ENCODE data around the gene WASHC2C. TPM values are rescaled to one million over a fixed set of nuclear protein-coding genes. Genes with fewer than 3 reads are reported as not detected.
"Not testable (repeated sequence)": the region's sequence is repeated elsewhere in the genome, so short reads cannot be mapped to it uniquely, and the experiment has no call there.

Gene WASHC2C, protein sequence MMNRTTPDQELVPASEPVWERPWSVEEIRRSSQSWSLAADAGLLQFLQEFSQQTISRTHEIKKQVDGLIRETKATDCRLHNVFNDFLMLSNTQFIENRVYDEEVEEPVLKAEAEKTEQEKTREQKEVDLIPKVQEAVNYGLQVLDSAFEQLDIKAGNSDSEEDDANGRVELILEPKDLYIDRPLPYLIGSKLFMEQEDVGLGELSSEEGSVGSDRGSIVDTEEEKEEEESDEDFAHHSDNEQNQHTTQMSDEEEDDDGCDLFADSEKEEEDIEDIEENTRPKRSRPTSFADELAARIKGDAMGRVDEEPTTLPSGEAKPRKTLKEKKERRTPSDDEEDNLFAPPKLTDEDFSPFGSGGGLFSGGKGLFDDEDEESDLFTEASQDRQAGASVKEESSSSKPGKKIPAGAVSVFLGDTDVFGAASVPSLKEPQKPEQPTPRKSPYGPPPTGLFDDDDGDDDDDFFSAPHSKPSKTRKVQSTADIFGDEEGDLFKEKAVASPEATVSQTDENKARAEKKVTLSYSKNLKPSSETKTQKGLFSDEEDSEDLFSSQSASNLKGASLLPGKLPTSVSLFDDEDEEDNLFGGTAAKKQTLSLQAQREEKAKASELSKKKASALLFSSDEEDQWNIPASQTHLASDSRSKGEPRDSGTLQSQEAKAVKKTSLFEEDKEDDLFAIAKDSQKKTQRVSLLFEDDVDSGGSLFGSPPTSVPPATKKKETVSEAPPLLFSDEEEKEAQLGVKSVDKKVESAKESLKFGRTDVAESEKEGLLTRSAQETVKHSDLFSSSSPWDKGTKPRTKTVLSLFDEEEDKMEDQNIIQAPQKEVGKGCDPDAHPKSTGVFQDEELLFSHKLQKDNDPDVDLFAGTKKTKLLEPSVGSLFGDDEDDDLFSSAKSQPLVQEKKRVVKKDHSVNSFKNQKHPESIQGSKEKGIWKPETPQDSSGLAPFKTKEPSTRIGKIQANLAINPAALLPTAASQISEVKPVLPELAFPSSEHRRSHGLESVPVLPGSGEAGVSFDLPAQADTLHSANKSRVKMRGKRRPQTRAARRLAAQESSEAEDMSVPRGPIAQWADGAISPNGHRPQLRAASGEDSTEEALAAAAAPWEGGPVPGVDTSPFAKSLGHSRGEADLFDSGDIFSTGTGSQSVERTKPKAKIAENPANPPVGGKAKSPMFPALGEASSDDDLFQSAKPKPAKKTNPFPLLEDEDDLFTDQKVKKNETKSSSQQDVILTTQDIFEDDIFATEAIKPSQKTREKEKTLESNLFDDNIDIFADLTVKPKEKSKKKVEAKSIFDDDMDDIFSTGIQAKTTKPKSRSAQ (N-terminal part only)
- total RNA-seq (2014; rRNA removed; shearing (Covaris generic)), result 16.8 and 18.7 TPM in 2 replicates
- polyA plus RNA-seq (2015; cell fraction: cytosol; rRNA removed), result 13.3 and 15.3 TPM in 2 replicates
- 88.9 and 96.2 TPM in 2 replicates for polyA plus RNA-seq (2015; cell fraction: nucleus; rRNA removed)

DNA sequence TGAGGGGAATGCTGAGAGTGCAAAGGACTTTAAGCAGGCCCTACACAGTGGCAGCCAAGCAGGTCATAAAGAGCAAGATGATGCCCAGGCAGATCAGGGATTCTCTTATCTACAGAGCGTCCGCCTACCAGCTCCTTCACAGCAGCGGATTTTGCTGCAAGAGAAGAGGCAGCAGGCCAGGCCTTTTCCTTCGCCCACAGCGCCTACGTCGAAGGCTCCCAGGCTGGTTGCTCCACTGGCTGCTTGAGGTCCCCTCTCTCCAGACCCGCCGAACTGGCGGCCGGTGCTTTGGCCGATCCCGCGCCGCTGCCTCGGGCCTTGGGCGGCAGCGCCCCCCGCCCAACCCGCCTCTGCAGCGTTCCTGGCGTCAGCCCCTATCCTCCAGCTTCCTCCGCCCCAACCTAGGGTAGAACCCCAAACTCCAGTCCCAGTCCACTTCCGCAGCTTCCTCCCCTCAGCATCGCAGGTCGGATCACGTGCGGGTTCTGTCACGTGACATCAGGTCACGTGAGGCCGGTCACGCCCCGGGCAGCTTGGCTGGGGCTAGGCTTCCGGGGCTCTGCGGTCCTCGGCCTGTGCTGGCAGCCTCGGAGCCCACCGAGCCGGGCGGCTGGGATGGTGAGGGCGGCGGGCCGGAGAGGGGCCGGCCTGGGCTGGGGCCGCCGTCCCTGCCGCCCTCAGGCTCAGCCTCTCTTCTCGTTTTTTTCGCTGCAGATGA lies at the start of gene WASHC2C:
Gene WASHC2C (plus strand): TSS at position 564 of the 718 bp plus-strand sequence. CDS start 52 bp downstream, at position 616.
- in situ Hi-C loops (cut with HindIII; ENCODE audit: low pct_unique_long_range_greater_than_20kb, low sequenced_read_pairs), result not testable (repeated sequence)
- peak; percentile 49 for DNase-seq (ENCODE audit: low read depth, low spot score)

DNA sequence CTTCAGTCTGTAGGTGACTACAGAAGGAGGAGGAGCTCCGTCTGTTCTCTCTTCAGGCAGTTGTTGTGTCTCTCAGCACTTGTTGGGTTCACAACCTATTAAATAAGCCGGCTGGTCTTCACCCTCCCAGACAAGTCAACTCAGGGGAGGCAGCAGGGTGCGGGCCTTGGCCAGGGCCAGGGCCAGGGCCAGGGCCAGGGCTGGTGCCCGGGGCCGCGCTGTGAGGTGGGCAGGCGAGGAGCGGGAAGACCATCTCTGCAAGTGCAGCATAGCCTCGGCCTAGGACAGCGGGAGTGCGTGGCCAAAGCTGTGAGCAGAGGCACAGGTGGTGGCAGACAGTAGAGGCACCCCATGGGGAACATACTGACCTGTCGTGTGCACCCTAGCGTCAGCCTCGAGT lies 48.6 kb upstream of the WASHC2C start:
- in situ Hi-C loops (cut with HindIII; ENCODE audit: low pct_unique_long_range_greater_than_20kb, low sequenced_read_pairs); DNase-seq (ENCODE audit: low read depth, low spot score): not testable (repeated sequence)

DNA sequence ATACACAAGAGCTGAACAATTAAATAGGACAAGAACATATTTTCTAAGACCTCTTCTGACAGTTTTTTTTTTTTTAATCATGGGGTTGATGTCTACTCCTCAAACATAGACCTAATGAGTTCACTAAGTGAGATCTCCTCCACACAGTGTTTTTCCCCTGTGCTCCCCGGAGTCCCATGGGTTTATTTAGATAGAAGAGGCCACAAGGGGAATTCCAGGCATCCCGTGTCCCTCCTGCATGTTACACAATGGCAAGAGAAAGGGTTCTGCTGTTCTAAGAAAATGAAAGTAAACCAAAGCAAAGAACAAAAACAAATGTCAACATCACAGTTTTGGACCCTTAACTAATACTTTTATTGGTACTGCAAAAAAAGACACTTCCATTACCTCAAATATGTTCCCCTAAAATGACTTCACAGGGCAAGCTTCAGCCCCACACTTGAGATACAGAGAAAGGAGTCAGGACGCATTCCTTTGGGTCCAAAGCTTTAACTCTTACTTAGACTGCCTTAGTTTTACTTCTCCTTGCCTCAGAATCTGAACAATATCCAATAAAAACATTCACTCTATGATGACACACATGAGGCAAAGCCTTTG lies 16.8 kb upstream of the WASHC2C start:
- DNase-seq (ENCODE audit: low read depth, low spot score); in situ Hi-C loops (cut with HindIII; ENCODE audit: low pct_unique_long_range_greater_than_20kb, low sequenced_read_pairs): not testable (repeated sequence)

DNA sequence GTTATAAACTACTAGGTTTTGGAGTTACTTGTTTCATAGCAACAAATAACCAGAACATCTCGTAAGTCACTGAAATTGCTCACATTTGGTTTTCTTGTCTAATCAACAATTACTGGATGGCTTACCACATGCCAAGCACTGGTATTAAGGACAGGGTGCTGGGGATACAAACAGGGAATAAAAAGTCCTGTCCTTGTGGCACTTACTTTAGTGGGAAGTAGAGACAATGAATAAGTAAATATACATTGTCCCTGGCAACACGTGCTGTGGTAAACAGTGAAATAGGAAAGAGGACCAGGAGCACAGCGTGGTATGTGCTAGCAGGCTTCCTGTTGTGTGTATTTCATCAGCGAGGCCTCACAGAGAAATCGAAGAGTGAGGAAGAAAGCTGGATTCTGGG lies 15.8 kb upstream of the WASHC2C start:
- in situ Hi-C loops (cut with HindIII; ENCODE audit: low pct_unique_long_range_greater_than_20kb, low sequenced_read_pairs); DNase-seq (ENCODE audit: low read depth, low spot score): not testable (repeated sequence)

DNA sequence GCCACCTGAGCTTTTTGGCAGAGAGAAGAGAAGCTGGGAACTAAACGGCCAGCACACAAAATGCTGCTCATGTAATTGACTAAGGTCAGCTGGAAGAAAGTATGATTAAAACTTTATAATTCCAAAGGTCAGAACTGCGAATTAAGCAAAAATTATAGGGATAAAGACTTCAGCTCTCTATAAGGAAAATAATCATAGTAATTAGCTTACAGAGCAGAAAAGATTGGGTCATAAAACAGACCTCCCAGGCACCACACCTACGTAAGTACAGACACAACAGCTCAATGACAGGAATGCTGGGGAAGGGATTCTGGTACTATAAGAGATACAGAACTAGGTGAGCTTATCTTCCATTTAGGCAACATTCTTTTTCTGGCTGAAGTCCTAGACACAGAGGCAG lies 10.0 kb upstream of the WASHC2C start:
- in situ Hi-C loops (cut with HindIII; ENCODE audit: low pct_unique_long_range_greater_than_20kb, low sequenced_read_pairs); DNase-seq (ENCODE audit: low read depth, low spot score): not testable (repeated sequence)

DNA sequence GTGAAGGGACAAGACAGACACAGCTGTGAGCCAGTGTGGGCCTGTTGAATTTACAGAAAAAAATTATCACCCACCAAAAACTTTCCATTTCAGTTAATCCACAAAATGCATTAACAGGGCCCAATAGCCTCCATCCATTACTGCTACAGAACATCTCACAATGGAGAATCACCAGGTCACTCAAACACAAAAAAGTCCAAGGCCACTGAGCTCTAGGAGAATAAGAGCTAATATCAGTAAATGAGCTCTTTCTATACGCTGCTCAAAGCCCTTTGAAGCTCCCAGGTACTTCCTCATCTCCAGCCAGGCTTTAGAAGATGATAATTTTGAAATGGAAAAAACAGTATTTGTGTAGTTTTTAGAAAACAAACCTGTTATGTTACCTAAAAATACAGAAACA lies 9.4 kb upstream of the WASHC2C start:
- in situ Hi-C loops (cut with HindIII; ENCODE audit: low pct_unique_long_range_greater_than_20kb, low sequenced_read_pairs); DNase-seq (ENCODE audit: low read depth, low spot score): not testable (repeated sequence)

DNA sequence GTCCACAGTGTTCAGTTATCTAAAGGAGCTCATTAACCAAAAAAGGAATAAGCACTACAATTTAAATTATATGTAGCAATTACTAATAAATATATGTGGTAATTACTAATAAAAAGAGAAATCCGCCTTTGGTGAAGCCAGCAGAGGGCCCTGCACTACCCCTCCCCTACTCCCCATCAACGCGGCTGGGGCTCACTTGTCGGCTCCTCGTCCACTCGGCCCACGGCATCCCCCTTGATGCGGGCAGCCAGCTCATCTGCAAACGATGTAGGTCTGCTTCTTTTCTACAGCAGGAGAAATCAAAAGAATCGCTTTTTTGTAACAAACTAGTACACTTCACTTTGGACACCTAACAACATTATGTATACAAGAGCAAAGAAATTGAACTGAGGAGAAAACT lies 5.6 kb upstream of the WASHC2C start:
- DNase-seq (ENCODE audit: low read depth, low spot score); in situ Hi-C loops (cut with HindIII; ENCODE audit: low pct_unique_long_range_greater_than_20kb, low sequenced_read_pairs): not testable (repeated sequence)

DNA sequence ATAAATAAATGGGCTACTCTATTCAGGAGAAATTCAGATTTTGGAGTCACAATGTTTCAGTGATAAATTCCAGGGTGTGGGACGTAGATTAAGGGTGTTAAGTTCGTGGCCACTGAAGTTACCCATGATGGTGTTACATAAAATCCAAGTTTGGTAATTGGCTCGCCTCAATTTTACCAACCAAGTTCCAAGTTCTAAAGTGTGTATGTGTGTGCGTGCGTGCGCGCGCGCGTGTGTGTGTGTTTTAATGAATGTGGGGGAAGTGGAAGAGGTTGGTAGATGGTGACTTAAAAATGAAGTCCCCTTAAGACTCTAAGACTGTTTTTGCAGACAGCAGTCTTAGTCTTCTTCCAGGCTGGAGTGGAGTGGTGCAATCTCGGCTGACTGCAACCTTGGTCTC lies 3.2 kb upstream of the WASHC2C start:
- in situ Hi-C loops (cut with HindIII; ENCODE audit: low pct_unique_long_range_greater_than_20kb, low sequenced_read_pairs); DNase-seq (ENCODE audit: low read depth, low spot score): not testable (repeated sequence)

DNA sequence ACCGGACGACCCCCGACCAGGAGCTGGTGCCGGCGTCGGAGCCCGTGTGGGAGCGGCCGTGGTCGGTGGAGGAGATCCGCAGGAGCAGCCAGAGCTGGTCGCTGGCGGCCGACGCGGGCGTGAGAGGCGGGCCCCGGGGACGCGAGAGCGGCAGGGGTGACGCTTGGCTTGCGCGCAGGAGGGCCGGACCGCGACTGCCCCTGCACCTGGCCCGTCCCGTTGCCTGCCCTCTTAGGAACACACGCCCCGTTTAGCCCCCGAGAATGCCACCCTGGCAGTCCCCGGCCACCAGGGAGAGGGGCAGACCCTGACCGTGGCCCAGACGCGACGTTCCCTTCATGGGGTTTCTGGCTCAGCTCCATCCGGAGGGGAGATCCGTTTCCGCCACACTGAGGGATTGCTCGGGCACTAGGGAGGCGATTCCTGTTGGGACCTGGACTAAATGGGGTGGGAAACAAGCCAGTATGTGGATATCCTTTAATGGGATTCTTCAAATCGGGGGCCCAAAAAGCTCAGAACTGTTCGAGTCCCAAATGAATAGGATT lies 427 bp downstream of the WASHC2C start:
- in situ Hi-C loops (cut with HindIII; ENCODE audit: low pct_unique_long_range_greater_than_20kb, low sequenced_read_pairs); DNase-seq (ENCODE audit: low read depth, low spot score): not testable (repeated sequence)

DNA sequence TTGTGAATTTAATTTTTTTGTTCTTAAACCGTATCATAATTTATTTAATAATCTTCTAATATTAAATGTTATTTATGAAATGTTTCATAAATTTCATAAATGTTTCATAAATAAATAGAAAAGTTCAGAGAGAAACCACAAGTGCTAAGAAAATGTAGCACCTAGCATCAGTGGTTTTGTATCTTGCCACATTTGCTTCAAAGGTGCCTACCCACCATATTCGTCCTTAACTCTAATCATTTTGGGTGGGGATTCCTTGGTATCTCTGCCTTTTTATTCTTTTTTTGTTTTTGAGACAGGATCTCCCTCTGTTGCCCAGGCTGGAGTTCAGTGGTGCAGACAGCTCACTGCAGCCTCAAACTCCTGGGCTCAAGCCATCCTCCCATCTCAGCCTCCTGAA lies 7.4 kb downstream of the WASHC2C start:
- DNase-seq (ENCODE audit: low read depth, low spot score); in situ Hi-C loops (cut with HindIII; ENCODE audit: low pct_unique_long_range_greater_than_20kb, low sequenced_read_pairs): not testable (repeated sequence)

DNA sequence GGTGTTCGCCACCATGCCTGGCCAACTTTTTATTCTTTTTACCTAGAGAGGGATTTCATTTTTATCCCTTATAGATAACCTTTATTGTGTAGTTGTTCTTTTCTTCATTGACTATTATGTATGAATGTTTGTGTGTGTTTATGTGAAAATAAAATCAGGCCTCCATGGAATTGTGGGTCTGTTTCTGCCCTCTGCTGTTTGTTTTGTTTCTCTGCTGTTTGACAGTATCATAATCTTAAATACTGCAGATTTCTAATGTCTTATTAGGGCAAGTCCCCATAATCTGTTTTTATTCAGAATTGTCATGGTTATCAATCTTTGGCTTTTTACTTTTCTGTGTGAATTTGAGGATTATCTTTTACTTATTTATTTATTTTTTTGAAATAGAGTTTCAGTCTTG lies 7.8 kb downstream of the WASHC2C start:
- DNase-seq (ENCODE audit: low read depth, low spot score); in situ Hi-C loops (cut with HindIII; ENCODE audit: low pct_unique_long_range_greater_than_20kb, low sequenced_read_pairs): not testable (repeated sequence)

DNA sequence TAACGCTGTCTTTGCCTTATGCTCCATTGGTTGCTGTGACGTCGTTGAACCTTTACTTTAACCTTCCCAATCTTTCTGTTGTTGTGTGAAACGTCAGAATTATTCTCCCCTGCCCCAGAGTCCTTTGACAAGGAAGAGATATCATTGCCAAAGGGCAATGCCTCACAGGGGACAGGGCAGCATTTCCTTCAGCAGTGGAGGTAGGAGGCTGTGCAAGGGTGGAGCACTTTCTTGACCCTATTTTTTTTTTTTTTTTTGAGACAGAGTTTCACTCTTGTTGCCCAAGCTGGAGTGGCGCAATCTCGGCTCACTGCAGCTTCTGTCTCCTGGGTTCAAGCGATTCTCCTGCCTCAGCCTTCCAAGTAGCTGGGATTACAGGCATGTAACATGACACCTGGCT lies 14.5 kb downstream of the WASHC2C start:
- DNase-seq (ENCODE audit: low read depth, low spot score); in situ Hi-C loops (cut with HindIII; ENCODE audit: low pct_unique_long_range_greater_than_20kb, low sequenced_read_pairs): not testable (repeated sequence)

DNA sequence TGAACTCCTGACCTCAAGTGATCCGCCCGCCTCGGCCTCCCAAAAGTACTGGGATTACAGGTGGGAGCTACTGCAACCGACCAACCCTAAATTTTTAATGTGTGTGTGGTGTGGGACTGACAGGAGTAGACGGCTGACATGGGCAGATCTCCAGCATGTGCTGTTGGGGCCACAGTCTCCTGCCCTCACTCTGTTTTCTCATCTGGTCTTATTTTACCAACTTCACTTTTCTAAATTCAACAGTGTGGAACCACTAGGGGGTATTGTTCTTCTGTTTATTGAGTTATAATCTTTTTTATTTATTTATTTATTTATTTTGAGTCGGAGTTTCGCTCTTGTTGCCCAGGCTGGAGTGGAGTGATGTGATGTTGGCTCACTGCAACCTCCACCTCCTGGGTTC lies 14.9 kb downstream of the WASHC2C start:
- in situ Hi-C loops (cut with HindIII; ENCODE audit: low pct_unique_long_range_greater_than_20kb, low sequenced_read_pairs), result not testable (repeated sequence)

DNA sequence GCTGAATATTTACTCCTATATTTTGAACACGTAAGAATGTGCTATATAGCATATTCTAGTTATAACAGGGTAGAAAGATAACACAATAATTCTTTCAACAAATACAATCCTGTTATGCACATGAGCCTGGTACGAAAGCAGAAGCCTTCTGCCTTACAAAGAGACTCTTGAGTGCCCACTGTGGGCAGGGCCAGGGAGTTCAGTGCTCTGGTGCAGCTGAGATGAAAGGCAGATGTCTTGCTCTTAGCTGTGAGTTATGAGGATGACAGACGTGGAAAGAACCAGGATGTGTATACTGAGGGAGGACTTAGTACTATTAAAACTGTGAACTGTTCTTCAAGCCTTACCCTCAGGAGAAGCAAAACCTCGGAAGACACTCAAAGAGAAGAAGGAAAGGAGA lies 24.1 kb downstream of the WASHC2C start:
- DNase-seq (ENCODE audit: low read depth, low spot score); in situ Hi-C loops (cut with HindIII; ENCODE audit: low pct_unique_long_range_greater_than_20kb, low sequenced_read_pairs): not testable (repeated sequence)

More for the DNA sequence above, 14.9 kb downstream of the WASHC2C start:
- not testable (repeated sequence) for DNase-seq (ENCODE audit: low read depth, low spot score)

DNA sequence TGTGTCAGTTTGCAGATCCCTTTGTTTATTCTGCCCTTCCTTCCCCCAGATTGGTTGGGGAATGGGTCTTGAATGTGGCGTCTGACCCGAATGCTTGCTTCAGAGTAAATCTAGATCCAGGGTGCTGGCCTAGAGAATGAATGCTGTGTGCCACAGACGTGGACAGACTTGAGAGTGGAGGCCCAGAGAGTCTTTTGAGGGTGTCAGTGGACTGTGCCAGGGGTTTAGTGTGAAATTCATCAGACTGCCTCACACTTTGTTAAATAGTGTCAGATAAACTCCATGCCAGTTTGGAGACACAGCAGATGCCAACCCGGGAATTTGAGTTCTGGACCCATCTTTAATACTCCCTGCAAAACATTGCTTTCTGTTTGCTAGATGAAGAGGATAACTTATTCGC lies 25.1 kb downstream of the WASHC2C start:
- DNase-seq (ENCODE audit: low read depth, low spot score); in situ Hi-C loops (cut with HindIII; ENCODE audit: low pct_unique_long_range_greater_than_20kb, low sequenced_read_pairs): not testable (repeated sequence)

DNA sequence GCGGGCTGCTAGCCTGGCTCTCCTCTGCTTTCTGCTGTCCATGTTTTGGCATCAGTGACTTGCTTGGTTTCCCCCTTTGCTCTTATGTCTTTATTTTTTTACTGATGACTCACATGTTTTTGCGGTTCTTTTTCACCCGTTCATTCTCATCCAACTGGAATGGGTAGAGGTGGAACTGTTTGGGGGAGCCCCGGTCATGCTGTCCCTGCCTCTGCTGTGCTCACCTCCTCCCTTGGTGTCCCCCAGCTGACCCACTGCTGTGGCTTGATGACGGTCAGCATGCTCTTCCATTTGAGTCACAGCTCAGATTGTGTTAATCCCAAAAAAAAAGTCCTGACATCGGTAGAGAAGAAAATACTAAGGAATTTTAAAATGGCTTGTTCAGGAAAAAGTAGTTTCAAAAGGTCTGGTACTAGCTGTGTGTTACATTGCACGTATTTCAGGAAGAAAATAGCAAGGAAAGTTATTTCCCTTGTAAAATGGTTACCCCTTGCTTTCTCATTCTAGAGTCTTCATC lies 27.0 kb downstream of the WASHC2C start:
- DNase-seq (ENCODE audit: low read depth, low spot score); in situ Hi-C loops (cut with HindIII; ENCODE audit: low pct_unique_long_range_greater_than_20kb, low sequenced_read_pairs): not testable (repeated sequence)
